ENCODE data around the gene OTUD7B.

OTUD7B gene

GRCh38 chr1:150049926-150050325 is 39.4 kb upstream of the OTUD7B start:
- DNase-seq (ENCODE audit: extremely low read depth, insufficient read length): no peak
- H3K4me3 ChIP-seq (replicated peaks; ENCODE audit: low read depth, low read length): no peak overlapping the region
- no peak for TF ChIP-seq CTCF (IDR thresholded peaks at IDR 0.05; ENCODE audit: insufficient read depth, low read length, poor library complexity, severe bottlenecking)
- H3K27me3 ChIP-seq (replicated peaks; ENCODE audit: control insufficient read depth, insufficient read depth, low read length): no peaks in the 10 kb centered on the region
- no peaks in the 10 kb centered on the region for H3K36me3 ChIP-seq (ENCODE audit: control insufficient read depth, insufficient read depth, low read length)

GRCh38 chr1:150034336-150034735 is 23.8 kb upstream of the OTUD7B start:
- DNase-seq (ENCODE audit: extremely low read depth, insufficient read length): no peak
- Histone ChIP-seq H3K27me3 (replicated peaks; ENCODE audit: control insufficient read depth, insufficient read depth, low read length) (no peaks in the 10 kb centered on the region), H3K4me3 (replicated peaks; ENCODE audit: low read depth, low read length) (no peak overlapping the region), H3K36me3 (ENCODE audit: control insufficient read depth, insufficient read depth, low read length) (no peaks in the 10 kb centered on the region)
- TF ChIP-seq CTCF (IDR thresholded peaks at IDR 0.05; ENCODE audit: insufficient read depth, low read length, poor library complexity, severe bottlenecking): no peak

GRCh38 chr1:150028322-150028721 is 17.8 kb upstream of the OTUD7B start:
- no peak for DNase-seq (ENCODE audit: extremely low read depth, insufficient read length)
- Histone ChIP-seq H3K36me3 (ENCODE audit: control insufficient read depth, insufficient read depth, low read length) (no peaks in the 10 kb centered on the region), H3K27me3 (replicated peaks; ENCODE audit: control insufficient read depth, insufficient read depth, low read length) (no peaks in the 10 kb centered on the region), H3K4me3 (replicated peaks; ENCODE audit: low read depth, low read length) (no peak overlapping the region)
- no peak for TF ChIP-seq CTCF (IDR thresholded peaks at IDR 0.05; ENCODE audit: insufficient read depth, low read length, poor library complexity, severe bottlenecking)

GRCh38 chr1:150024156-150024555 is 13.6 kb upstream of the OTUD7B start:
- no peak for DNase-seq (ENCODE audit: extremely low read depth, insufficient read length)

GRCh38 chr1:150022357-150022756 is 11.8 kb upstream of the OTUD7B start:
- H3K27me3 ChIP-seq (replicated peaks; ENCODE audit: control insufficient read depth, insufficient read depth, low read length): no peaks in the 10 kb centered on the region
- no peak for TF ChIP-seq CTCF (IDR thresholded peaks at IDR 0.05; ENCODE audit: insufficient read depth, low read length, poor library complexity, severe bottlenecking)
- no peaks in the 10 kb centered on the region for H3K36me3 ChIP-seq (ENCODE audit: control insufficient read depth, insufficient read depth, low read length)
- DNase-seq (ENCODE audit: extremely low read depth, insufficient read length): no peak
- H3K4me3 ChIP-seq (replicated peaks; ENCODE audit: low read depth, low read length): no peak overlapping the region

More at GRCh38 chr1:150024156-150024555, 13.6 kb upstream of the OTUD7B start:
- H3K4me3 ChIP-seq (replicated peaks; ENCODE audit: low read depth, low read length): no peak overlapping the region
- no peaks in the 10 kb centered on the region for H3K27me3 ChIP-seq (replicated peaks; ENCODE audit: control insufficient read depth, insufficient read depth, low read length)
- no peaks in the 10 kb centered on the region for H3K36me3 ChIP-seq (ENCODE audit: control insufficient read depth, insufficient read depth, low read length)
- TF ChIP-seq CTCF (IDR thresholded peaks at IDR 0.05; ENCODE audit: insufficient read depth, low read length, poor library complexity, severe bottlenecking): no peak

GRCh38 chr1:150021191-150021694 is 10.7 kb upstream of the OTUD7B start:
- no peak for DNase-seq (ENCODE audit: extremely low read depth, insufficient read length)
- H3K27me3 ChIP-seq (replicated peaks; ENCODE audit: control insufficient read depth, insufficient read depth, low read length): no peaks in the 10 kb centered on the region
- no peak for TF ChIP-seq CTCF (IDR thresholded peaks at IDR 0.05; ENCODE audit: insufficient read depth, low read length, poor library complexity, severe bottlenecking)
- no peak overlapping the region for H3K4me3 ChIP-seq (replicated peaks; ENCODE audit: low read depth, low read length)
- H3K36me3 ChIP-seq (ENCODE audit: control insufficient read depth, insufficient read depth, low read length): no peaks in the 10 kb centered on the region

Data from GM06990 (cell line).